ENCODE measurements around the gene FBXL16. TPM values are rescaled to one million over a fixed set of nuclear protein-coding genes. Genes with fewer than 3 reads are reported as not detected.

FBXL16 gene
- total and polyA plus RNA-seq, 9 of the 15 experiments (the other 6 are each of a cell fraction or from before 2014, with no cell fraction given), result 0.21 to 8.2 (median 1.7) TPM

- TF ChIP-seq THAP12 (CRISPR knock-in tag; IDR thresholded peaks at IDR 0.05), result 0 out of 2 replicates have a peak, but pooled peaks have one; percentile 9
- 0 out of 2 replicates have a peak, but pooled peaks have one; percentile 24 for TF ChIP-seq ETS1 (conservative IDR thresholded peaks at IDR 0.05; ENCODE audit: control insufficient read depth, low read depth, low read length)
- TF ChIP-seq USF1 (CRISPR knock-in tag; IDR thresholded peaks at IDR 0.05), result peak; percentile 24
- TF ChIP-seq U2AF2 (optimal IDR thresholded peaks at IDR 0.05; ENCODE audit: low read depth, low read length), result no peak
- TF ChIP-seq IRF2 (CRISPR knock-in tag; IDR thresholded peaks at IDR 0.05), result peak; percentile 86
These were observed 38.4 kb downstream of the FBXL16 start (continued) for GRCh38 chr16:667113-667779.

All from K562 (cell line).